Tibial artery (tissue), 4 donors: Measurements from ENCODE around the gene KLK8.

Experiments used
- DNase-seq, 2 donors: peaks; one replicate each; pipeline ENCODE4 v3.0.0-alpha.2; 2019
- H3K27ac ChIP-seq, 2 donors: fragments of 200-600 bp; sonication (generic) in 1 of 2; 1 replicate in 1 of 2; 2 replicates in 1 of 2; pipeline ENCODE4 v1.5.1; 2018 to 2019; ENCODE audit warnings: mild to moderate bottlenecking in 1 of 2
- H3K27me3 ChIP-seq, 2 donors: fragments of 200-600 bp; sonication (generic) in 1 of 2; one replicate each; pipeline versions ENCODE4 v1.5.1 to v1.6.0; 2016 to 2019
- H3K36me3 ChIP-seq, 3 donors: fragments of 200-600 bp; sonication (generic) in 2 of 3; one replicate each; pipeline ENCODE4 v1.5.1; 2016 to 2019; ENCODE audit warnings: mild to moderate bottlenecking in 2 of 3
- H3K4me1 ChIP-seq, 4 donors: fragments of 200-600 bp; sonication (generic) in 2 of 4; 1 replicate in 3 of 4; 2 replicates in 1 of 4; pipeline ENCODE4 v1.5.1; 2016 to 2019
- H3K4me3 ChIP-seq, 2 donors: fragments of 200-600 bp; sonication (generic) in 1 of 2; 1 replicate in 1 of 2; 2 replicates in 1 of 2; pipeline ENCODE4 v1.5.1; 2018 to 2019; ENCODE audit warnings: mild to moderate bottlenecking in 2 of 2
- H3K9me3 ChIP-seq, 3 donors: fragments of 200-600 bp; sonication (generic) in 1 of 3; one replicate each; pipeline ENCODE4 v1.5.1; 2016 to 2019
- CTCF ChIP-seq, 2 experiments: fragments of 200-600 bp in 1 of 2; fragments of 450-650 bp in 1 of 2; IDR thresholded peaks; one replicate each; pipeline ENCODE4 v1.5.1; 2017 to 2019; ENCODE audit warnings: antibody characterized with exemption in 2 of 2, mild to moderate bottlenecking in 1 of 2, moderate library complexity in 1 of 2
- intact Hi-C: fragments of 100-400 bp; cut with DNase I; formaldehyde crosslinking; loops from one replicate; pipeline ENCODE4 v1.15.0; 2023; ENCODE audit warnings: low total_unique reads

Gene KLK8

DNA sequence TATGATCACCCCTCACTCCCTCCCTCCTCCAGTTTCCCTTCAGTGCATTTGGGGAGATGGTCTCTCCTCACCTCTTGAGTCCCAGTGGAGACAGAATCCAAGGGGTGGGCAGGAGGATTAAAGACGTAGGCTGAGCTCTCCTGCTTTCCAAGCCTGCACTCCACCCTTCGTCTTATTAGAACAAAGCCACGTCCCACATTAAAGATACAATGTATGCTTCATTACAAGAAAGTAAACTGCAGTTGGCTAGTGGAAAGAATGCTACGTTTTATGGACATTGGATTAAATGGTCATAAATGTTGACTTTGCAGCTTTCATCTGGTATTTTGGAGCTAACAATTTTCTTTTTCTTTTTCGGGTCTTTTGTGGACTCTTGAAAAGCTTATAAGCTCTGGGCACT is 26.5 kb upstream of the KLK8 start:
- Histone ChIP-seq H3K4me1 (no peaks in the 10 kb centered on the region), H3K4me3 (no peak overlapping the region), H3K27ac (no peak overlapping the region), H3K27me3 (peaks cover 0 to 45% of the 10 kb centered on the region in 2 donors), H3K36me3 (no peaks in the 10 kb centered on the region), H3K9me3 (no peaks in the 10 kb centered on the region)
- intact Hi-C loops, result no loop called here
- no peak for TF ChIP-seq CTCF (IDR thresholded peaks at IDR 0.05)
- no peak for DNase-seq

GRCh38 chr19:51027126-51027806 is 25.9 kb upstream of the KLK8 start:
- Histone ChIP-seq H3K9me3 (no peaks in the 10 kb centered on the region), H3K27me3 (peaks cover 0 to 50% of the 10 kb centered on the region in 2 donors), H3K4me1 (no peaks in the 10 kb centered on the region), H3K4me3 (no peak overlapping the region), H3K36me3 (no peaks in the 10 kb centered on the region), H3K27ac (no peak overlapping the region)
- intact Hi-C loops, result no loop called here
- TF ChIP-seq CTCF (IDR thresholded peaks at IDR 0.05), result no peak
- no peak for DNase-seq

DNA sequence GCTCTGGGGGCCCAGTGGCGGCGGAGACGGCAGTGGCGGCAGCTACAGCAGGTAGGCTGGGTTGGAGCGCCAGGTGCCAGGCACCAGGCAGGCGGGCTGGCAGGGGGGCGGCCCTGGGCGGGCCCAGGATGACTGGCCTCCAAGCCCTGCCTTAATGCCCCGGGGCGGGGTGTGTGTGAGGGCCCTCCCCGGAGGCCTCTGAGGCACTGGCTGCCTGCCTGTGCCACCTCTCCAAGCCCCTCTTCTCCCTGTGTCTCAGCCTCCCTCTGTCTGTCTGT is 25.1 kb upstream of the KLK8 start, which contains the start of gene KLK11:
Gene KLK11, minus strand, starts transcription at position 63 of the 278 bp plus-strand sequence. CDS start 985 bp downstream, outside the sequence.
- Histone ChIP-seq H3K9me3 (no peaks in the 10 kb centered on the region), H3K27me3 (peaks cover 0 to 50% of the 10 kb centered on the region in 2 donors), H3K4me3 (no peak within 1 kb of the TSS), H3K4me1 (no peaks in the 10 kb centered on the region), H3K36me3 (no peaks in the 10 kb centered on the region), H3K27ac (no peak within 1 kb of the TSS)
- intact Hi-C loops, result no loop called here
- DNase-seq, result no peak
- TF ChIP-seq CTCF (IDR thresholded peaks at IDR 0.05), result no peak

- peaks cover 0 to 50% of the 10 kb centered on the region in 2 donors for H3K27me3 ChIP-seq
- H3K4me1 ChIP-seq, result no peaks in the 10 kb centered on the region
- no peak overlapping the region for H3K27ac ChIP-seq
- DNase-seq, result no peak
- H3K9me3 ChIP-seq, result no peaks in the 10 kb centered on the region
- no peak overlapping the region for H3K4me3 ChIP-seq
- no peak for TF ChIP-seq CTCF (IDR thresholded peaks at IDR 0.05)
- no peaks in the 10 kb centered on the region for H3K36me3 ChIP-seq
- intact Hi-C loops, result no loop called here
Observed at GRCh38 chr19:51025809-51026553, 24.6 kb upstream of the KLK8 start.

- peaks cover 0 to 49% of the 10 kb centered on the region in 2 donors for H3K27me3 ChIP-seq
- no peaks in the 10 kb centered on the region for H3K4me1 ChIP-seq
- H3K4me3 ChIP-seq, result no peak overlapping the region
- no peak overlapping the region for H3K27ac ChIP-seq
- intact Hi-C loops, result no loop called here
- TF ChIP-seq CTCF (IDR thresholded peaks at IDR 0.05), result no peak
- H3K36me3 ChIP-seq, result no peaks in the 10 kb centered on the region
- no peaks in the 10 kb centered on the region for H3K9me3 ChIP-seq
- DNase-seq, result no peak
Observed at GRCh38 chr19:51025401-51025800, 24.0 kb upstream of the KLK8 start.
